Measurements from ENCODE around the gene MBD6. TPM values are rescaled to one million over a fixed set of nuclear protein-coding genes. Genes with fewer than 3 reads are reported as not detected.
A peak's percentile ranks its signal among the peaks of the same experiment; 100 is the strongest.
"Not testable (repeated sequence)": the region's sequence is repeated elsewhere in the genome, so short reads cannot be mapped to it uniquely, and the experiment has no call there.

Gene MBD6
- total and polyA plus RNA-seq, 2 of the 8 experiments (the other 6 are each of a cell fraction or from before 2014, with no cell fraction given), result 3.9 to 32.3 TPM

DNA sequence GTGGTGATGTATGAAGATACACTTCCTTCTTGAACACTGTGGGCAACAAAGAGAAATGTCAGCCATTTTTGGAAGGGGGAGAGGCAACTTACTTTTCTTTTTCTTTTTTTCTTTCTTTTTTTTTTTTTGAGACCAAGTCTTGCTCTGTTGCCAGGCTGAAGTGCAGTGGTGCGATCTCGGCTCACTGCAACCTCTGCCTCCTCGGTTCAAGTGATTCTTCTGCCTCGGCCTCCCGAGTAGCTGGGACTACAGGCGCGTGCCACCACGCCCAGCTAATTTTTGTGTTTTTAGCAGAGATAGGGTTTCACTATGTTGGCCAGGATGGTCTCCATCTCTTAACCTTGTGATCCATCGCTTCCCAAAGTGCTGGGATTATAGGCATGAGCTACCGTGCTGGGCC, 4.9 kb upstream of the MBD6 start:
- ChIA-PET POLR2A (ENCODE audit: partially characterized antibody) (interaction anchor here (0.6 to 6.0 kb wide), 16 partner anchors 7 to 286 kb away, joined by 3 to 60 read pairs (median 6); partner anchors contain the start of gene DCTN2), CTCF (ENCODE audit: partially characterized antibody) (interaction anchor here (0.6 to 1.5 kb wide), 4 partner anchors 11 to 43 kb away, joined by 3 to 5 read pairs (median 3); no protein-coding TSS in a partner anchor)
- not testable (repeated sequence) for H4K8ac ChIP-seq (ENCODE audit: extremely low read depth, insufficient read depth, low read length)

More for the DNA sequence above, 4.9 kb upstream of the MBD6 start:
- H2BK20ac ChIP-seq (ENCODE audit: low read length); H3K23ac ChIP-seq (ENCODE audit: insufficient read length); DNase-seq (ENCODE audit: low read depth in 1 of 2, low spot score in 2 of 2); H3K14ac ChIP-seq (ENCODE audit: insufficient read length); H3K18ac ChIP-seq (ENCODE audit: extremely low read depth, low read length); H2BK120ac ChIP-seq (replicated peaks; ENCODE audit: low read depth, low read length); H3K9ac ChIP-seq (replicated peaks in 1 of 4; ENCODE audit: extremely low read depth in 1 of 4, low read depth in 3 of 4, low read length in 3 of 4); H4K91ac ChIP-seq (replicated peaks; ENCODE audit: insufficient read length, low read length); H2AFZ ChIP-seq (ENCODE audit: low read length); H3K27me3 ChIP-seq (replicated peaks in 1 of 4; ENCODE audit: control insufficient read depth in 3 of 4, extremely low read depth in 1 of 4, insufficient read depth in 3 of 4, low read length in 3 of 4); H2AK5ac ChIP-seq (ENCODE audit: low read depth, low read length); H3K56ac ChIP-seq (replicated peaks; ENCODE audit: insufficient read length, low read depth, low read length); H2BK15ac ChIP-seq (ENCODE audit: low read length); FAIRE-seq; H4K5ac ChIP-seq (ENCODE audit: insufficient read length, low read depth, low read length); H3K27ac ChIP-seq (ENCODE audit: low read depth, low read length); H3K4ac ChIP-seq (replicated peaks; ENCODE audit: insufficient read length, low read depth, low read length); H3K79me1 ChIP-seq (ENCODE audit: low read depth, low read length); H3K9me3 ChIP-seq (ENCODE audit: insufficient read depth in 2 of 2, low read depth in 1 of 2, low read length in 1 of 2); H2BK12ac ChIP-seq (ENCODE audit: low read depth, low read length); H2BK5ac ChIP-seq (ENCODE audit: low read depth, low read length): not testable (repeated sequence)
- WGBS, 2 experiments (ENCODE audit: extremely low coverage in 1 of 2, insufficient coverage in 1 of 2, insufficient read length in 1 of 2, insufficient replicate concordance in 2 of 2, low coverage in 1 of 2, low lambda C conversion rate in 2 of 2, missing lambda C conversion rate in 1 of 2), result 91% methylated on average over 10 of the region's 10 CpGs; no CpG with 5 or more reads in 1 of the 2 experiments
- Histone ChIP-seq H3K23me2 (ENCODE audit: low read depth, low read length) (peaks cover 15% of the 10 kb centered on the region), H3K36me3 (ENCODE audit: control insufficient read depth in 2 of 4, insufficient read depth in 4 of 4, low read length in 3 of 4) (peaks cover 35 to 62% (median 47%) of the 10 kb centered on the region in 4 experiments), H3K4me1 (replicated peaks in 1 of 4; ENCODE audit: control insufficient read depth in 3 of 4, insufficient read depth in 4 of 4, low read length in 3 of 4) (peaks cover 4 to 15% (median 12%) of the 10 kb centered on the region in 4 experiments), H3K4me3 (ENCODE audit: extremely low read depth in 1 of 4, insufficient read depth in 2 of 4, low read depth in 3 of 4, low read length in 4 of 4) (peak overlapping the region in 1 of 4 experiments; percentile 85; a peak in 1 of 8 replicates), H3K4me2 (ENCODE audit: insufficient read depth in 1 of 2, low read depth in 2 of 2, low read length in 2 of 2) (peak overlapping the region in 1 of 2 experiments; percentile 81; a peak in 1 of 4 replicates), H3K79me2 (ENCODE audit: control insufficient read depth in 1 of 2, insufficient read depth in 2 of 2, low read length in 2 of 2) (peaks cover 0 to 20% of the 10 kb centered on the region in 2 experiments; a peak in 2 of 4 replicates), H4K20me1 (replicated peaks in 1 of 2; ENCODE audit: control insufficient read depth in 1 of 2, insufficient read depth in 2 of 2, low read length in 2 of 2) (peaks cover 5 to 14% of the 10 kb centered on the region in 2 experiments)

Data from H1 (cell line).